HG03432 (cell line): ENCODE measurements around the gene STMN3.
"Not testable (repeated sequence)": the region's sequence is repeated elsewhere in the genome, so short reads cannot be mapped to it uniquely, and the experiment has no call there.

Source experiments
- ATAC-seq: cut with Tn5 transposase; IDR thresholded peaks from one replicate; pipeline ENCODE4 v1.9.1; 2021; ENCODE audit warnings: mild to moderate bottlenecking, moderate library complexity; ENCODE audit not compliant: unreplicated experiment

Gene STMN3

DNA sequence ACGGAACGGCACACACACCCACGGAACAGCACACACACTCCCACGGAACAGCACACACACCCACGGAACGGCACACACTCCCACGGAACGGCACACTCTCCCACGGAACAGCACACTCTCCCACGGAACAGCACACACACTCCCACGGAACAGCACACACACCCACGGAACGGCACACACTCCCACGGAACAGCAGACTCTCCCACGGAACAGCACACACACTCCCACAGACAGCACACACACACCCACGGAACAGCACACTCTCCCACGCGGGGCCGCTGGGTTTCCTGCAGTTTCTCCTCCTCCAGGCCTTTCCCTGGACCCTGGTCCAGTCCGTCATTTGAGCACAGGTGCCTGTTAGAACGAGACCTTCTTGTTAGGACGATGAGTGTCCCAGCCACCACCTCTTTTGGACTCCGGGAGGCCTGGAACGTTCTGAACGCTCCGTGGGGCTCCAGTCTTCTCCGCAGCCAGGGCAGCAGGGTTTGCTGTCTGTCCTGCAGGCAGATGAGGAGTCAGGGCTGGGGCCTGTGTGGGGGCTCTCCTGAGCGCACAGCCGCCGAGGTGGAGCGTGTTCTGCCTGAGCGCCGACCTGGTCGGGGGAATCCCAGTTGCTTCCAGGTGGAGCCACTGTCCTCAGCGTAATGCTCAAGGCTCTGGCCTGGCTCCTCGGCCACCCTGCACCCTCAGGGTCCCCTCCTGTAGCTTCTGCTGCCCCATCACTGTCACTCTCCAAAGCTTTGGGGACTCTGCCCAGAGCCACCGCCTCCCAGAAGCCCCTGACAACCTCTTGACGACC lies 25.6 kb upstream of the STMN3 start:
- ATAC-seq: no peak

DNA sequence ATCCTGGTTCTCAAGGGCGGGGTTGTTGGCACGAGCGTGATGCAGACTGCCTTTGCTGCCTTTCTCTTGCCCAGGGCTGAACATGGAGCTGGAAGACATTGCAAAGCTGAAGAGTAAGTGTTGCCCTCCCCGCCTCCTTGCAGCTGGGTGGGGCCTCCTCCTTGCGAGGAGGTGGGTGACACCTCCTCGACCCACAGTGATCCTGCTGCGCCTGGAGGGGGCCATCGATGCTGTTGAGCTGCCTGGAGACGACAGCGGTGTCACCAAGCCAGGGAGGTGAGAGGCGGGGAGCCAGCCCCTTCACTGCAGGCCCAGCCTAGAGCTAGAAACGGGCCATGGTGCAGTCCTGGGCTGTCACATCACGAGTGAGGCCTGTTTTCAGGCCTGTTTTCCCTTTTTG lies 24.8 kb upstream of the STMN3 start:
- ATAC-seq: no peak

DNA sequence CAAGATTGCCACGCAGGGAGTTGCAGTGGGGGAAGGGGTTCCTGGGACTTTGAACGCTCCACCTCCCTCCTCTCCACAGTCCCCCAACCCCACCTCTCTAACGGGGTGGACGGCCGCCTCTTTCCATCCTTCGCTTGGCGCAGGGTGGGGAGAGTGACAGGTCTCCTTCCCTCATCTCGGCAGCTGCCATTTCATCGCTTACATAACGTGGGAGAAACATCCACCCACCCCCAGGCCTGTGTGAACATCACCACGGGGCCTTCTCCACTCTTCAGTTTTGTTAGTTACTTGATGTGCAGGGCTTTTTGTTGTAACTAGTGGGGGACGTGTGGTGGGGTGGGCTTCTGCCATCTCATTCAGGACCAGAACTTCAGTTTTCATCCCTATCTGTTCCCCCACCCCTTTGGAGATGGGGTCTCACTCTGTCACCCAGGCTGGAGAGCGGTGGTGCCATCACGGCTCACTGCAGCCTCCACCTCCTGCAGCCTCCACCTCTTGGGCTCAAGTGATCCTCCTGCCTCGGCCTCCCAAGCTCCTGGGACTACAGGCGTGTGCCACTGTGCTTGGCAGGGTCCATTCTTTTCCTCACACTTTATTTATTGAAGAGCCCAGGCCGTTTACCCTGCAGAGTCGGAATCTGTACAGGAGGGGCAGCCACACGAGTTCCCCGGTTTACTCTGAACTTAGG lies 22.6 kb upstream of the STMN3 start:
- ATAC-seq: no peak

DNA sequence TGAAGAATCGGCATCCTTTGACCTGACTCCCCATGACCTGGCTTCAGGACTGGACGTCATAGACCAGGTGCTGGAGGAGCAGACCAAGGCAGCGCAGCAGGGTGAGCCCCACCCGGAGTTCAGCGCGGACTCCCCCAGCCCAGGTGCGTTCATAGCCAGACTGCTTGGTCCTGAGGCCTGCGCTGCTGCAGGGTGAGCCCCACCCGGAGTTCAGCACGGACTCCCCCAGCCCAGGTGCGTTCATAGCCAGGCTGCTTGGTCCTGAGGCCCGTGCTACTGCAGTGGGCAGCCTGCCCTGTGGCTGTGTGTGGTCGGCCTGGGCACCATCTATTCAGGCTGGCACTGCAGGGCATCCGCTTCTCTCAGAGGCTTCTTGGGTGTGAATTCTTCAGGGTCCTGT lies 20.7 kb upstream of the STMN3 start:
- no peak for ATAC-seq

DNA sequence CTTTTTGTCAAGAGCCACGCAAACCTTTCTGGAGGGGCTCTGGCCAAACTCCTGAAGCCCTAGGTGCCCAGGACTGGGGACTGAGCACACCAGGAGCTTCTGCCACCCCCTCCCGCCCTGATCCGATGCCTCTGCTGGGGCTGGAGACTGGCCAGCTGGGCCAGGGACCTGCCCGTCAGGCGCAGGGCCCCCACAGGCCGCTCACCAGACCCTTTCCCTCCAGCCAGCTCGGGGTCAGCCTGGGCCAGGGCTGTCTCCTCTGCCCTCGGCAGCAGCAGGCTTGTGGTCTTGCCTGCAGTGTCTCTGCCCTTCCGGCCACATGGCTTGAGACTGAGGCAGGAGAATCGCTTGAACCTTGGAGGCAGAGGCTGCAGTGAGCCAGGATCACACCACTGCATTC lies 19.4 kb upstream of the STMN3 start:
- ATAC-seq: no peak

DNA sequence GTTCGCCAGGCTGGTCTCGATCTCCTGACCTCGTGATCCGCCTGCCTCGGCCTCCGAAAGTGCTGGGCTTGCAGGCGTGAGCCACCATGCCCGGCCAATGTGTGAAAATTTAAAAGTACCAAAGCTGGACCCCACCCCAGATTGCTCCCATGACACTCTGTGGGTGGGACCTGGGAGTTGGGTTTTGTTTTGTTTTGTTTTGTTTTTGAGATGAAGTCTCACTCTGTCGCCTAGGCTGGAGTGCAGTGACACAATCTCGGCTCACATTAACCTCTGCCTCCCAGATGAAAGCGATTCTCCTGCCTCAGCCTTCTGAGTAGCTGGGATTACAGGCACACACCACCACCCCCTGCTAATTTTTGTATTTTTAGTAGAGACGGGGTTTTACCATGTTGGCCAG lies 18.5 kb upstream of the STMN3 start:
- ATAC-seq: not testable (repeated sequence)

DNA sequence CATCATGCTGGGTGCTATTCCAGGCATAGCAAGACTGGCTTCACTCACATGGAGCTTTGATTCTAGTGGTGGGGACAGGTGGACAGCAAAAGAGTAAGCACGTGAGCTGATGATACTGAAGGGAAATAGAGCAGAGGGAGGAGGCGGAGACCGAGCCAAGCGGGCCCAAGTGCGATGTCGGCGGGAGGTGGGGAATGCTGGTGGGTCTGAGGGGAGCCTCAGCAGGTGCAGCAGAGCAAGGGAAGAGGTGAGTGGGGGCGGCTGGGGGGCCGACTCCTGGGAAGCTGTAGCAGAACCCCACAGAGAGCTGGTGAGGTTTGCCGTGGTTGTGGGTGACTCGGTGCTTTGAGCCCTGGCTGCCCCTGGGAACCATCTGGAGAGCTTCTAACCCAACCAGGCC lies 15.1 kb upstream of the STMN3 start:
- ATAC-seq: no peak

DNA sequence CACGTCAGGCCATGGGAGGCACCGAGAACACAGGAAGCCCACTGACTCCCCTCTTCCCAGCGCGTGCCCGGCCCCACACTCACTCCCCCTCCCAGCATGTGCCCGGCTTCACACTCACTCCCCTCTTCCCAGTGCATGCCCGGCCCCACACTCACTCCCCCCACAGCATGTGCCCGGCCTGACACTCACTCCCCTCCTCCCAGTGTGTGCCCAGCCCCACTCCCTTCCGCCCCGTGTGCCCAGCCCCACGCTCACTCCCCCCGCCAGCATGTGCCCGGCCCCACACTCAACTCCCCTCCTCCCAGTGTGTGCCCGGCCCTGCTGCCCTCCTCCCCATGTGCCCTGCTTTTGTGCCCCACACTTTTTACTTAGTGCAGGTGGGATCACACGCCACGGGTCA lies 14.6 kb upstream of the STMN3 start:
- no peak for ATAC-seq

DNA sequence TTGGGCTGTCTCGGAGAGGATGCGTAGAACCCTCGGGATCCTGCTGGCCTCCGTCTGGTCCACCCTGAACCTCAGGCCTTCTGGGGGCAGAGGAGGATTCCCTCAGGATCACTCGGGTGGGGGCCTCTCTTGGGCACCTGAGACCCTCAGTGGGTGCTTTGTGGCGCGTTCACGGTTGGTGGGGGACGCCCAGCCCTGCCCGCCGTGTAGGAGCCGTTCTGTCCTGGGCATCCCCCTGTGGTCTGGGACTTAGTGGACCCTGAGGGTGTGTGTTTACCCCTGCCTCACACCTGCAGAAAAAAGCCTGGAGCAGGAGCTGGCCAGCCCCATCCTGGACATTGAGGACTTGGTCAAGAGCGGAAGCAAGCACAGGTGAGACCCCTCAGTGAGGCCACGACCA lies 12.5 kb upstream of the STMN3 start:
- ATAC-seq: no peak

DNA sequence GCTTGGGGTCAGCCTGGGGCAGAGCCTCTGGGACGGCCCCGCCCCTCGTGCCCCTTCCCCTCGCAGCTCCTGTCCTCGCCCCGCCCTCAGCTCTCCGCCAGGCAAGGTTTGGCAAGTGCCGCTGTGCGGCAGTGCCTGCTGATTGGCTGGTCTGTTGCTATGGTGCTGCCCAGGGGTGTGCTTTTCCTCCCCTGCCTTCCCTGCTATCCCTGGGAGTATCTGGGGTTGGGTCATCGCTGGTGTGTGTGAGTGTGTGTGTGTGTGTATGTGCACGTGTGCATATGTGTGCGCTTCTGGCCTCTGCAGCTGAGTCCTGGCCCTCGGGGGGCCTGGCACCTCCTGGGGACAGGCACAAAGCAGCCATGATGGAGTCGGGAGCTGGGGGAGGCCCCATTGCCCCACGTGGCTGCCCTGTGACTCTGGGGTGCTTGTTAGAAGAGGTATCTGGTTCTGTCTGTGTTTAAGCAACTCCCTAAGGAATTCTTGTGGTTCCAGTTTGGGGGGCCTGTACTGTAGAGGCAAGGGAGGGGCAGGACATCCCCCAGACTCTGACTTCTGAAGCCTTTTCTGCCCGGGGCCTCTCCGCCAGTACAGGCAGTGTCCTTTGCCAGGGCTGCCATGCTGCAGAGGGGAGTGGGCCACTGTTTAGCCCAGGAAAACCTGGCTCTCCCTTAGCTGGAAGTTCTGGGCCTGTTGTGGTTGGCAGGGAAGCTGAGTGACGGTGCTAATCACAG lies 11.8 kb upstream of the STMN3 start:
- no peak for ATAC-seq

DNA sequence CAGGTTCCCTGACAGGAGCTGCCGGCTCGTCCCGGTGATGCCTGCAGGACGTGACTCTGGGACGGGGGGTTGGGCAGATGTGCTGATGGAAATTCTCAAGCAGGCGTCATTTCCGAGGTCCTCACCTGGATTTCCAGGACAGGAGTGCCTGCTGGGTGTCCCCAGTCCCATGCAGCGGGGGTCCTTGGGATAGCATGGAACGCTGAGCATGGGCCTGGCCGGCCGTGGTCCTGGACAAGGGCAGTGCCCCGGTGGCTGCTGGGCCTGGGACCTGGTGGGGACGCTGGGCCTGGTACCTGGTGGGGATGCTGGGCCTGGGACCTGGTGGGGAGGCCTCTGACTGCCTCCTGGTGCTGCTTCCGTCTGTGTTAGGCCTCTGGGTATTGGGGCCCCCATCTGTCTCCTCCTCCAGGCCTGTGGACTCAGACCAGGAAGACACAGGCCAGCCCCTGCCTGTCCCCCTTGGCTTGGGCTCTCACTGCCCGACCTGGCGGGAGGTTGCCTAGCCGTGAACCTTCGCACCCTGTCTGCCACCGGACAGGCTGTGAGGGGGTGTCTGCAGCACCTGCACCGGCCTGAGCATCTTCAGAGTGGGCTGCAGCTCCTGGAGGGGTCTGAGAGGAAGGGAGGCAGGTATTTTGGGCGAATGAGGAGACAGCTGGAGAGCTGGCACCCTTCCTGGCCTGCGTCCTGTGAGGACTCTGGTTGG lies 11.1 kb upstream of the STMN3 start:
- ATAC-seq: no peak

DNA sequence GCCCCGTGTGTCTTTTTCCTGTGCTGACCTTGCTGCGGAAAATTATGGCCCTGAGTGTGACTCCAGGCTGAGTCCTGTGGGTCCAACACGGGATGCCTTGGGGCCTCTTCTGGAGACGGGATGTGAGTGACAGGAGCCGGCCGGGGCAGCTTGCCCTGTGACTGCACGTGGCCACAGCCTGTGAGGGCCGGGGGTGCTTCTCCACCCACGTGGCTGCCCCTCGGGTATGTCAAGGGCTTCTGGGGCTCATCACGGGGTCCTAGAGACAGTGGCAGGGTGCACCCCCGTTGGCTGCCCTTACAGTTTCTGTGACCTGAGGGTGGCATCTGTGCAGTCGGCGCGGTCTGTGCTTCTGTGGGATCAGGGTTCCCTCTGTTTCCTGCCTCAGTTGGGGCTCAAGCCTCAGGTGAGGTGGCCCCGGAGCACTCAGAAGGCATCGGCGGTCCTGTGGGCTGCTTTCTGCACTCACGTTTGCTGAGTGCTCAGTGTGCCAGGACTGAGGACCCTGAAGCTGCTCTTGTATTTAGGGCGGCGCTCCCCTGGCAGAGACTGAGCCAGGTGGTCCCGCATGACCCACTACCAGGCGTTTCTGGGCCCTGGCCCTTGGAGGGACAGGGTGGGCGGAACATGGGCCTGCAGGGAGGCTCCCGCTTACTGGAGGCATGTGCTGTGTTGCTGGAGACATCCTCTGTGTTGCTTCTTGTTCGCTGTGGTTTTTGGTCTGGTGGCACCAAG lies 10.3 kb upstream of the STMN3 start:
- no peak for ATAC-seq

DNA sequence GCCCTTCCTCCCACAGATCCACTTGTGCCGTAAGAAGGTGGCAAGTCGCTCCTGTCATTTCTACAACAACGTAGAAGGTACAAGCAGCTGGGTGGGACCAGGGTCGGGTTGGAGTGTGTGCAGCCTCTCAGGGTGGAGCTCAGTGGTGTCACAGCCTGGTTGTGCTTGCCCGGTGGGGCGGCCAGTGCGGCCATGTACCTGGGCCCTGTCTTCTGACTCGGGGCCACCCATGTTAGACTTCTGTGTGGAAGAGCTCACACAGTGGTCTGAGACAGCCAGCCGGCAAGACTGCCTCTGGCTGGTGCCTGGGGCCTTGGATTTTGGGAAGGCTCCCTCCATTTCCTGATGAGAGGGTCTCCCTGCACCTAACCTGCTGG lies 9.6 kb upstream of the STMN3 start:
- ATAC-seq: no peak

DNA sequence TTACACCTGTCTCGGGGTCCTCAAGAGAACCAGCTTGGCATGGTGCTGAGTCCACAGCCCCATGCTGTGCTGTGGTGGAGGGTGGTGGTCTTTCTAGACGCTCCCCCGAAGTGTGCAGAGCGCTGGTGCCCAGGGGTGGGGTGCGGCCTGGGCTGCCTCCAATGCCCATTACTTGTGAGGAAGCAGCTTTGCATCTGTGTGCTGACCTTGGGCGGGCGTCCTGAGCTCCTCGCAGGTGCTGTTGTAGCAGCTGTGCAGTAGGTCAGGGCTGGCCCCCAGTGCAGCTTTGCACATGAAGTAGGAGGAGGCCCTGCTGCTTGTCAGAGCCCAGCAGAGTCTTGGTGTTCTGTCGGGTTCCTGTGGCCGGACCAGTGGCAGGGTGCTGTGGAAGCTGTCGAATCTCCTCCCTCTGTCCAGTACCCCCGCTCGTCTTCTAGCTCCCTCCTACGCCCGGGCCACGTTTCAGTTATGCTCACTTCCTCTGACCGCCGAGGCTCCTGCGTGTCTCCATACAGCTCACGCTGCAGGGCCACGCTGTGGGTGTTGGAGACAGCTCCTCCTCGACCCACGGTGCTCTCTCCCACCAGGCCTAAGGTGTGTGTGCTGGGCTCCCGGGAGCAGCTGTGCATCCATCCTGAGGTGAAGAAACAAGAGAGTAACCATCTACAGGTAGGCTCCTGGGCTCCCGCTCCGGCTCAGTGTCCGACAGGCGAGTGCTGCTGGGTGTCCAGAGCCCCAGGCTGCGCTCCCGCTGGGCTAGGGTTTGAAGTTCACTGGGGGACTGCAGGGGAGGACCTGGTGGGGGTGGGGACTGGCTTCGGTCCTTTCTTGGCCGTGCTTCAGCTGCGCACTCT lies 9.0 kb upstream of the STMN3 start:
- ATAC-seq: no peak

DNA sequence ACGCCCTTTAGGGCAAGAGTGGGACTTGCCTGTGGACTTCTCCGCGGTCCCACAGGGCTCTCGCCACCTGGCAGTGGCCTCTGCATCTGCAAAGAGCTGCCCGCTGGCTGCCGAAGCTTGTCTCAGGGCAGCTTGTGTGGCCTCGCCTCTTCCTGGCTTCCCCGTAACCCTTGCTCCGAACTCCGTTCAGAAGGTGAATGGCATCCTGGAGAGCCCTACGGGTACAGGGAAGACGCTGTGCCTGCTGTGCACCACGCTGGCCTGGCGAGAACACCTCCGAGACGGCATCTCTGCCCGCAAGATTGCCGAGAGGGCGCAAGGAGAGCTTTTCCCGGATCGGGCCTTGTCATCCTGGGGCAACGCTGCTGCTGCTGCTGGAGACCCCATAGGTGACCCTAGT lies 7.9 kb upstream of the STMN3 start:
- ATAC-seq: no peak

DNA sequence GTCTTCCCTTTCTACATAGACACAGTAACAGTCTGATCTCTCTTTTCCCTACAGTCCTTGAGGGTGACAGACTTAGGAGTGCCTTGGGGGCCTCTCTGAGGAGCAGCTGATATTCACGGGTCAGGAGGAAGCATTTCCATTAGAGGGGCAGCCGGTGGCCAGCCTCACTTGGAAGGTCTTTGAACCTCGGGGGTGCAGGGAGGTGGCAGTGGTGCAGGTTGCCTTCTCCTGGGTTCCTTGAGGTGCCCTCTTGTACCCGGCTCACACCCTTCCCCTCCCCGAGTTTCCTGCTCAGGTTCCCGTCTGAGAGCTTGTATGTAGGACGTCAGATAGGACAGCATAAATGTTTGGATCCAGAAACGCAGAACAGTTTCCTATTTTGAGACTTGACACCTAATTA lies 7.4 kb upstream of the STMN3 start:
- ATAC-seq: no peak

DNA sequence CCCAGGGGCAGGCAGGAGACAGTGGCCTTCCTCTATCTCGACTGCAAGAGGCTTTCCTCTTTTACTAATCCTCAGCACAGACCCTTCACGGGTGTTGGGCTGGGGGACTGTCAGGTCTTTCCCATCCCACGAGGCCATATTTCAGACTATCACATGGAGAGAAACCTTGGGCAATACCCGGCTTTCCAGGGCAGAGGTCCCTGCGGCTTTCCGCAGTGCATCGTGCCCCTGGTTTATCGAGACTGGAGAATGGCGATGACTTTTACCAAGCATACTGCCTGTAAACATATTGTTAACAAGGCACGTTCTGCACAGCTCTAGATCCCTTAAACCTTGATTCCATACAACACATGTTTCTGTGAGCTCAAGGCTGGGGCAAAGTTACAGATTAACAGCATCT lies 7.0 kb upstream of the STMN3 start:
- not testable (repeated sequence) for ATAC-seq

DNA sequence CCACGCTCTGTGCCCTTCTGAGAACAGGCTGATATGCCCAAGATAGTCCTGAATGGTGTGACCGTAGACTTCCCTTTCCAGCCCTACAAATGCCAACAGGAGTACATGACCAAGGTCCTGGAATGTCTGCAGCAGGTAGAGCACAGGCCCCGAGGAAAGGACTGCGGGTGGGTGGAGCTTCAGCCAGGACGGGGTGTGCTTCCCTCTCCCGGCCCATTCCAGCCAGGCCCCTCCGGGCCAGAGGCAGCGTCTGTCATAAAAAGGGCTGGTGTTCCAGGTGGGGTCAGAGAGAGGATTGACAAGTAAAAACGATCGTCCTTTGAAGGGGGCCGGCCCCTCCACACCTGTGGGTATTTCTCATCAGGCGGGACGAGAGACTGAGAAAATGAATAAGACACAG lies 6.1 kb upstream of the STMN3 start:
- no peak for ATAC-seq

DNA sequence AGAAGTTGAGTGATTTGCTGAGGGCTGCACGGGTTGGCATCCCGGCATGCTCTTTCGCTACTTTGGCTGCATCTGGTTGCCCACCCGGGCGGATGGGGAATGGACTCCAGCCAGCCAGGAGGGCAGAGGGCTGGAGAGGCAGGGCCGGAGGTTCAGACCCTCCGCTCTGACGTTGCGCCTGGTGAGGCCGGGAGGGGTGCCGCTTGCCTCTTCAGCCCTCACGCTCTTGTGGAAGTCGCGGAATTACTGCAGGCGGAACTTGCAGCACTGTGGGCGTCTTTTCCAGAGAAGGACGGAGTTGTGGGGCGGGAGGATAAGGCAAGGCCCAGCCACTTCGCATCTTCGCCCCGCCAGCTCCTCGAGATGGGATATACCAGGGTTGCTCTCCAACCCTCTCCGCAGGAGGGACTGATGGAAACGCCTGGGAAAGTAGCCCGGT lies 5.5 kb upstream of the STMN3 start:
- ATAC-seq: peak; percentile 18
